Bronchial epithelial cell (primary cell): ENCODE measurements around the gene ANKRD1. TPM values are rescaled to one million over a fixed set of nuclear protein-coding genes. Genes with fewer than 3 reads are reported as not detected.

Experiments
- DNase-seq: peaks from one replicate; pipeline ENCODE4 v3.0.0-alpha.2; 2010; ENCODE audit warnings: low read depth
- FAIRE-seq: peaks from 2 replicates; lab custom pipeline; 2011; peaks lifted over from hg19 to GRCh38; lab: Jason Lieb, UNC
- H3K27me3 ChIP-seq: 2 replicates; pipeline ENCODE4 v1.5.1; 2011; ENCODE audit warnings: low read length; ENCODE audit not compliant: control insufficient read depth, insufficient read depth
- H3K36me3 ChIP-seq: 2 replicates; pipeline ENCODE4 v1.5.1; 2011; ENCODE audit warnings: low read length; ENCODE audit not compliant: control insufficient read depth, insufficient read depth
- H3K4me3 ChIP-seq: 2 replicates; pipeline ENCODE4 v1.5.1; 2011; ENCODE audit warnings: mild to moderate bottlenecking, low read depth, low read length, control low read depth
- total RNA-seq: library from RNA; depleted of rRNA; stranded (reverse); fragments of >200 nt; gene quantifications from 2 replicates; pipeline ENCODE4 v1.2.1, GENCODE V29; 2014
- TF ChIP-seq, protein P1 (sequence below): IDR thresholded peaks from 2 replicates; pipeline ENCODE4 v1.5.1; 2011; ENCODE audit warnings: mild to moderate bottlenecking, moderate library complexity, low read length, control low read depth, inconsistent platforms; ENCODE audit not compliant: insufficient read depth, severe bottlenecking

ANKRD1 gene
- total RNA-seq, 1 donor from 2014 or later = under 0.01 TPM

DNA sequence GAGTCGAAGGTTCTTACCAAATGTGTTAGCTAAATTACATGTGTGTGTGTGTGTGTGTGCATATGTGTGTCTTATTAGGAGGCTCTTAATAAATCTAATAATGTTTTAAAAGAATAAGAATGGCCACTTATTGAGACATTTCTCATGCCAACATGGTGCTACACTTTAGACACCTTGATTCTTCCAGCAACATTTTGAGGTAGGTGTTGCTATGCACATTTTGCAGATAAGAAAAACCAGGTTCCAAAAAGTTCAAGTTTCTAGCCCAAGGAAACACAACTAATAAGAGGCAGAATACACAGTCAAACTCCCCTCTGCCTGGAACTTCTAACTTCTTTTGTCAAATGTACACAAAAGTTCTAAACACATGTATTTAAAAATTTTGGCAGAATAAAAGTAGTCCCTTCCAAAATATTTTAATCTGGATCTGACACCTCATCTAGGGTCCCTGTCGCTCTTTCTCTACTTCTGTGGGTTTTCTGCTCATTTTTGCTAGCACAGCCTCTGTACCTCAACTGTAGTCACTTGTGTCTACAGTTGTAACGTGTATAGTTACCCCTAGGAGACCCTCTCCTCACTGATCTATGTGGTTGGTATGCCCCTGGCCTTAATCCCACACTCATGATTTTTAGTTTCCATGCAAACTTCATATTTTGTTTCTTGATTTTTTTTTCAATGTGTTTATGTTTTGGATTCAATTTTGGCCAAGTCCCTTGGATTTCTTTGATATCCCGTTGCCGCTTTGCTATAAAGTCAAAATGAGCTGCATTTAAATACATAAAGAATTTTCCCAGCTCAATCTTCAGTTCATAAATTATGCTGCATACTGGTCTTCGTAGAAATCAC lies 4.3 kb downstream of the ANKRD1 start:
- FAIRE-seq (no peak), DNase-seq (no peak)
- H3K36me3 ChIP-seq = no peaks in the 10 kb centered on the region
- H3K27me3 ChIP-seq = no peaks in the 10 kb centered on the region
- H3K4me3 ChIP-seq = no peak overlapping the region
- TF ChIP-seq, protein P1, sequence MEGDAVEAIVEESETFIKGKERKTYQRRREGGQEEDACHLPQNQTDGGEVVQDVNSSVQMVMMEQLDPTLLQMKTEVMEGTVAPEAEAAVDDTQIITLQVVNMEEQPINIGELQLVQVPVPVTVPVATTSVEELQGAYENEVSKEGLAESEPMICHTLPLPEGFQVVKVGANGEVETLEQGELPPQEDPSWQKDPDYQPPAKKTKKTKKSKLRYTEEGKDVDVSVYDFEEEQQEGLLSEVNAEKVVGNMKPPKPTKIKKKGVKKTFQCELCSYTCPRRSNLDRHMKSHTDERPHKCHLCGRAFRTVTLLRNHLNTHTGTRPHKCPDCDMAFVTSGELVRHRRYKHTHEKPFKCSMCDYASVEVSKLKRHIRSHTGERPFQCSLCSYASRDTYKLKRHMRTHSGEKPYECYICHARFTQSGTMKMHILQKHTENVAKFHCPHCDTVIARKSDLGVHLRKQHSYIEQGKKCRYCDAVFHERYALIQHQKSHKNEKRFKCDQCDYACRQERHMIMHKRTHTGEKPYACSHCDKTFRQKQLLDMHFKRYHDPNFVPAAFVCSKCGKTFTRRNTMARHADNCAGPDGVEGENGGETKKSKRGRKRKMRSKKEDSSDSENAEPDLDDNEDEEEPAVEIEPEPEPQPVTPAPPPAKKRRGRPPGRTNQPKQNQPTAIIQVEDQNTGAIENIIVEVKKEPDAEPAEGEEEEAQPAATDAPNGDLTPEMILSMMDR = no peak

DNA sequence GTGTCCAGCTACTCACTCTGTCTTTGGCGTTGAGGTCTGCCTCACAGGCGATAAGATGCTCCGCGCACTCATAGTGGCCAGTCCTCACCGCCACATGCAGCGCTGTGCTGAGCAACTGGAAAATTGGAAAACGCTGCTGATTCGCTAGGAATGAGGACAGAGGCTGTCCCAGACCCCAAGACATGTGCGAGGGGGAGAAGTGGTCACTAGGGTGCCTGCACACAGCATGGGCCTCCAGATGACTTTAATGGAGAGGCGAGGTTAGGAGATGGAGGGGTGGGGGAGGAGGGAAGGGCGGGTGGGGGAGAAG lies 5.2 kb downstream of the ANKRD1 start:
- no peaks in the 10 kb centered on the region for H3K27me3 ChIP-seq
- FAIRE-seq = no peak
- TF ChIP-seq, protein P1 = no peak
- DNase-seq = no peak
- H3K36me3 ChIP-seq = no peaks in the 10 kb centered on the region
- no peak overlapping the region for H3K4me3 ChIP-seq

DNA sequence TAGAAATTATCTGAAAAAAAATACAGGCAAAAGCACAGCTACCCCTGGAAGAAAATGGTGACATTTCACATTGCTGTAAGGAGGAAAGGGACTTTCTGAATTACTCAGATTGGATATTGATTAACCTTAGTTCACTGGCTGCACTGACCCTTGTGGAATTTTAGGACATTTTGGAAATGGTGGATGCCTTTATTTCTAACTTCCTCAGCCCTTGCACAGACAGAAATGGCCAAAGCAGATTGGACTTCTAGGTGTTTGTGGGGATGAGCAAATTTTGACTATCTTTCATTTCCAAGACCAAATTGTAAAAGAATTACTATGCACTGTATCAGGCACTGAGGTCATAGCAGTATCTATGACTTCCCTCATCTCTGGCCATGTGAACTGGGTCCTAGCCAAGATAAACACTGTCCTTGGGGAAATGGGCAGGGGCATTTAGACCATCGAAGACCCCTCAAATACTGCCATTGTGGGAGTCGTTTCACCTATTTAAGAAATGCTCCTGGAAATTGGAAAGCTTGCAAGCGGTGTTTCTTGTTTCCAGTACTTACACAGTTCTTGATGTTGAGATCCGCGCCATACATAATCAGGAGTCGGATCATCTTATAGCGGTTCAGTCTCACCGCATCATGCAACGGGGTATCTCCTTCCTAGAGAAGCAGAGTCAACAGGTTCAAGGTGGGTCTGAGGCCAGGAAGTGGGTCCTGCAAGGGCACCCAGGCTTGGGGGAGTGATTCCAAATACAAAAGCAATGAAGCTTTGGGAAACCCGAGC lies 5.7 kb downstream of the ANKRD1 start:
- no peaks in the 10 kb centered on the region for H3K27me3 ChIP-seq
- H3K4me3 ChIP-seq = no peak overlapping the region
- no peak for DNase-seq
- TF ChIP-seq, protein P1 = no peak
- H3K36me3 ChIP-seq = no peaks in the 10 kb centered on the region
- no peak for FAIRE-seq

DNA sequence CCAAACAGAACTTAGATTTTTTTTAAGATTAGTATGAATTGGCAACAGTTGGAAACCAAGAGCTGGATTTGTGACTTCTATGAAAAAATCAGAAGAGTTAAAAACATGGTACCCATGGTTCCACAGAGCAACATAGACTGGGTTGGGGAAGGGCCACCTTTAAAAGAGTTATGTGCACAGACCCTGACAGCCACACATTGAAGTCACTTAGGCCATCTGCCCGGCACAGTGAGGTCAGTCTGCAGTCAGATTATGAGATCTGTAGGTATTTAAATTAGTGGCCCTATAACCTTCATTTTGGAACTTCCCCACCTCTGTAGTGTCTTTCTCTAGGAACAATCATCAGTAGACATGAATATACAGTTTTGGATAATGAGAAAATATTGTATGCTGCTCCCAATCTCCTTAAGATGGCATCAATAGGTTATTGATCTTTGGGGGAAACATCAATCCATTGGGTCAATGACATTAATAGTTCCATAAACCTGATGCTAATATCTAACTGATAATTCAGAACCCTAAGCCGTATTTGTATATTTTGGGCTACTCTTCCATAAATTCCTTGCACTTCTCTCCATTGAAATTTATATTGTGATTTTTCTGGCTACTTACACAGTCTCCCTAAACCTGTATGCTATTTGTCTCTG lies 7.0 kb downstream of the ANKRD1 start:
- H3K27me3 ChIP-seq = no peaks in the 10 kb centered on the region
- FAIRE-seq = no peak
- no peak for DNase-seq

DNA sequence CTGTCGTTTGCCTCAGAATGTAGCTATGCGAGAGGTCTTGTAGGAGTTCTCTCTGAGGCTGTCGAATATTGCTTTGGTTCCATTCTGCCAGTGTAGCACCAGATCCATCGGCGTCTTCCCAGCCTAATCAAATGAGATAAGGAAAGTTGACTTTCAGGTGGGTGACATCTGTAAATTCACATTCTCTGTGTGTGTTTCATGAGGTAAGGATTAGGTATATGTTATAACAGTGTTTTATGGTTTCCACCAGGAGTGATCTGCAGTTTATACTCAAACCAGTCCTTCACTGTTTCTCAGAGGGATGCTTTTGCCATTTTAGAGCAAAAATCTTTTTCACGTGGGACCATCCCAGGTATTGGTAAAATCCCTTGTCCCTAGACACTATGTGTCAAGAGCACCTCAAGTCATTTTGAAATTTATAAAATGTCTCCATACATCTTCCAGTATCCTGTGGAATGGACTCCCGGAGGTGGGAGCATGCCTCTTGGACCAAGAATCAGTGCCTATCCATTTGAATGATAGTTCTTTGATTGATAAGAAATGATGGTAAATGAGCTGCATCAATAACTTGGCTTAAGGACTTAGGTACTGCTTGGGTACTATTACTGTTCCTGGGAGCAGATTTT lies 7.9 kb downstream of the ANKRD1 start:
- Histone ChIP-seq H3K27me3 (no peaks in the 10 kb centered on the region), H3K36me3 (no peaks in the 10 kb centered on the region), H3K4me3 (no peak overlapping the region)
- FAIRE-seq (no peak), DNase-seq (no peak)
- TF ChIP-seq, protein P1 = no peak

More for the DNA sequence above, 7.0 kb downstream of the ANKRD1 start:
- Histone ChIP-seq H3K36me3 (no peaks in the 10 kb centered on the region), H3K4me3 (no peak overlapping the region)
- TF ChIP-seq, protein P1 = no peak
